SK-N-SH (cell line): Measurements from ENCODE around the gene RBM47. TPM values are rescaled to one million over a fixed set of nuclear protein-coding genes. Genes with fewer than 3 reads are reported as not detected.
A peak's percentile ranks its signal among the peaks of the same experiment; 100 is the strongest.

Experiments used
- CTCF ChIA-PET: fragments of 300-600, 350-600 bp; formaldehyde crosslinking; extraction: SDS; loops from one replicate; lab custom pipeline; 2021; lab: Yijun Ruan, JAX
- POLR2A ChIA-PET: fragments of 350-600 bp; sonication (Branson Sonifier 250); formaldehyde crosslinking; extraction: SDS; loops from one replicate; lab custom pipeline; 2020; ENCODE audit warnings: antibody characterized with exemption, inconsistent platforms; lab: Yijun Ruan, JAX
- DNase-seq: peaks from one replicate; pipeline ENCODE4 v3.0.0; 2012
- H2AFZ ChIP-seq: fragments of 200-600 bp; sonication (generic); 2 replicates; pipeline ENCODE4 v1.8.1; 2016; ENCODE audit warnings: antibody characterized with exemption, mild to moderate bottlenecking, low read depth
- H3F3A ChIP-seq: fragments of 200-600 bp; sonication (generic); replicated peaks from 2 replicates; pipeline ENCODE3; 2016; ENCODE audit warnings: antibody characterized with exemption, mild to moderate bottlenecking; ENCODE audit not compliant: insufficient read depth
- H3K27ac ChIP-seq, 2 experiments: fragments of 200-500 bp in 1 of 2; fragments of 200-600 bp in 1 of 2; sonication (Bioruptor generic) in 1 of 2; sonication (generic), shearing (Covaris generic) in 1 of 2; 2 replicates each; pipeline versions ENCODE4 v1.5.1 to v1.6.1; 2014 to 2016; ENCODE audit warnings: low read depth in 2 of 2, inconsistent platforms in 1 of 2, low read length in 1 of 2, mild to moderate bottlenecking in 1 of 2, mixed read lengths in 1 of 2
- H3K27me3 ChIP-seq: fragments of 200-600 bp; sonication (generic), shearing (Covaris generic); 2 replicates; pipeline ENCODE4 v1.6.1; 2016; ENCODE audit warnings: mixed run types; ENCODE audit not compliant: insufficient read depth
- H3K36me3 ChIP-seq, 2 experiments: fragments of 200-500 bp in 1 of 2; fragments of 200-600 bp in 1 of 2; sonication (Bioruptor generic) in 1 of 2; sonication (generic) in 1 of 2; replicated peaks in 1 of 2; 2 replicates each; pipeline versions ENCODE3 to v1.5.1; 2014 to 2016; ENCODE audit warnings: low read length in 1 of 2, mild to moderate bottlenecking in 1 of 2; ENCODE audit not compliant: insufficient read depth in 2 of 2, control insufficient read depth in 1 of 2
- H3K4me1 ChIP-seq, 2 experiments: fragments of 200-500 bp in 1 of 2; fragments of 200-600 bp in 1 of 2; sonication (Bioruptor generic) in 1 of 2; sonication (generic), shearing (Covaris generic) in 1 of 2; 2 replicates each; pipeline versions ENCODE4 v1.5.1 to v1.6.1; 2014 to 2016; ENCODE audit warnings: low read depth in 1 of 2, low read length in 1 of 2, mixed run types in 1 of 2; ENCODE audit not compliant: insufficient read depth in 2 of 2, control insufficient read depth in 1 of 2
- H3K4me2 ChIP-seq: fragments of 200-600 bp; sonication (generic), shearing (Covaris generic); 2 replicates; pipeline ENCODE4 v1.6.1; 2017; ENCODE audit warnings: mixed run types
- H3K4me3 ChIP-seq, 2 experiments: fragments of 200-500 bp in 1 of 2; fragments of 200-600 bp in 1 of 2; sonication (Bioruptor generic) in 1 of 2; sonication (generic), shearing (Covaris generic) in 1 of 2; 2 replicates each; pipeline versions ENCODE4 v1.5.1 to v1.8.1; 2014 to 2016; ENCODE audit warnings: low read depth in 2 of 2, inconsistent platforms in 1 of 2, low read length in 1 of 2, mild to moderate bottlenecking in 1 of 2, mixed read lengths in 1 of 2, moderate library complexity in 1 of 2
- H3K79me2 ChIP-seq: fragments of 200-600 bp; sonication (generic); 2 replicates; pipeline ENCODE4 v1.8.1; 2017; ENCODE audit warnings: mild to moderate bottlenecking; ENCODE audit not compliant: insufficient read depth
- H3K9ac ChIP-seq: fragments of 200-600 bp; sonication (generic); 2 replicates; pipeline ENCODE4 v1.6.1; 2017; ENCODE audit warnings: mixed run types
- H3K9me2 ChIP-seq: fragments of 200-600 bp; sonication (generic); 2 replicates; pipeline ENCODE4 v1.6.1; 2017; ENCODE audit warnings: mixed run types
- H3K9me3 ChIP-seq: fragments of 200-600 bp; sonication (generic); 2 replicates; pipeline ENCODE4 v1.6.1; 2017; ENCODE audit warnings: mixed run types, mild to moderate bottlenecking, moderate library complexity
- H4K20me1 ChIP-seq: fragments of 200-600 bp; sonication (generic); 2 replicates; pipeline ENCODE4 v1.6.1; 2017; ENCODE audit warnings: mild to moderate bottlenecking, mixed run types; ENCODE audit not compliant: insufficient read depth
- CHD2 ChIP-seq: fragments of 150-350 bp; IDR thresholded peaks from 2 replicates; pipeline ENCODE4 v1.6.1; 2018; ENCODE audit warnings: low read length; ENCODE audit not compliant: partially characterized antibody
- ELF1 ChIP-seq: IDR thresholded peaks from 2 replicates; pipeline ENCODE4 v1.4.0; 2012
- EP300 ChIP-seq, 2 experiments: IDR thresholded peaks; 2 replicates each; pipeline versions ENCODE4 v1.4.0 to v1.6.1; 2012; ENCODE audit warnings: borderline replicate concordance in 1 of 2, low read depth in 1 of 2, low read length in 1 of 2
- EZH2phosphoT487 ChIP-seq: fragments of 200-600 bp; sonication (generic); IDR thresholded peaks from 2 replicates; pipeline ENCODE4 v1.6.1; 2017; ENCODE audit warnings: low read depth, mixed run types, mild to moderate bottlenecking, antibody characterized with exemption, moderate library complexity, borderline replicate concordance
- FOXJ3 ChIP-seq: sonication (generic); formaldehyde crosslinking; IDR thresholded peaks from 2 replicates; pipeline ENCODE4 v1.5.1; 2020; ENCODE audit warnings: mild to moderate bottlenecking, missing genetic modification reagents
- GABPA ChIP-seq: IDR thresholded peaks from 2 replicates; pipeline ENCODE4 v1.4.0; 2012; ENCODE audit warnings: low read depth, mild to moderate bottlenecking
- IRF3 ChIP-seq: fragments of 150-350 bp; IDR thresholded peaks from 2 replicates; pipeline ENCODE4 v1.6.1; 2016; ENCODE audit warnings: mild to moderate bottlenecking, low read depth, low read length
- MAX ChIP-seq: IDR thresholded peaks from 2 replicates; pipeline ENCODE4 v1.4.0; 2012; ENCODE audit warnings: low read depth
- MEF2A ChIP-seq: IDR thresholded peaks from 2 replicates; pipeline ENCODE4 v1.4.0; 2012; ENCODE audit warnings: low read depth, borderline replicate concordance
- NFIC ChIP-seq: IDR thresholded peaks from 2 replicates; pipeline ENCODE4 v1.4.0; 2012; ENCODE audit warnings: borderline replicate concordance
- PBX3 ChIP-seq: IDR thresholded peaks from 2 replicates; pipeline ENCODE4; 2012
- POLR2AphosphoS5 ChIP-seq: IDR thresholded peaks from 2 replicates; pipeline ENCODE4 v1.6.1; 2012; ENCODE audit warnings: low read depth, low read length
- RCOR1 ChIP-seq: fragments of 150-350 bp; IDR thresholded peaks from 2 replicates; pipeline ENCODE4 v1.6.1; 2017; ENCODE audit warnings: antibody characterized with exemption, low read length
- REST ChIP-seq: IDR thresholded peaks from 2 replicates; pipeline ENCODE4 v1.6.1; 2012; ENCODE audit warnings: mild to moderate bottlenecking, low read depth, low read length, moderate library complexity
- RXRA ChIP-seq: IDR thresholded peaks from 2 replicates; pipeline ENCODE4 v1.4.0; 2012; ENCODE audit warnings: low read depth, mild to moderate bottlenecking, borderline replicate concordance
- SMC3 ChIP-seq: IDR thresholded peaks from 2 replicates; pipeline ENCODE4 v1.6.1; 2012; ENCODE audit warnings: low read depth, low read length, improper control_type of control experiment
- TCF12 ChIP-seq: IDR thresholded peaks from 2 replicates; pipeline ENCODE4 v1.4.0; 2012
- TEAD4 ChIP-seq: IDR thresholded peaks from 2 replicates; pipeline ENCODE4 v1.4.0; 2012; ENCODE audit warnings: mild to moderate bottlenecking, borderline replicate concordance; ENCODE audit not compliant: insufficient read depth
- USF1 ChIP-seq: IDR thresholded peaks from 2 replicates; pipeline ENCODE4 v1.4.0; 2012; ENCODE audit warnings: low read depth, borderline replicate concordance
- WGBS: methylation state at CpG from one replicate; pipeline ENCODE4 v1.1.6; 2017; ENCODE audit warnings: low lambda C conversion rate; 5-methylcytosine and 5-hydroxymethylcytosine counted together
- polyA plus RNA-seq, 3 experiments: library from polyadenylated mRNA; depleted of rRNA; stranded (reverse); fragments of >200 nt; gene quantifications; 2 replicates each; pipeline ENCODE4 v1.2.3, GENCODE V29; 2012

The RBM47 gene
- polyA plus RNA-seq, 1 of the 3 experiments (the other 2 are of a cell fraction): 6.8 TPM

GRCh38 chr4:40570348-40571077 is 59.2 kb downstream of the RBM47 start:
- Histone ChIP-seq H3K9me2 (no peaks in the 10 kb centered on the region), H3K27ac (no peak overlapping the region; a peak in 1 of 4 replicates), H4K20me1 (no peaks in the 10 kb centered on the region), H3K4me1 (no peaks in the 10 kb centered on the region), H3K36me3 (no peaks in the 10 kb centered on the region), H2AFZ (no peak overlapping the region), H3K27me3 (no peaks in the 10 kb centered on the region), H3K9me3 (no peaks in the 10 kb centered on the region), H3K9ac (no peak overlapping the region), H3K4me3 (no peak overlapping the region), H3K79me2 (no peaks in the 10 kb centered on the region), H3F3A (peaks cover 13% of the 10 kb centered on the region), H3K4me2 (no peak overlapping the region)
- POLR2A ChIA-PET: no interaction called here
- TF ChIP-seq MAX (no peak), EP300 (IDR thresholded peaks at IDR 0.05; ENCODE audit: borderline replicate concordance in 1 of 2, low read depth in 1 of 2, low read length in 1 of 2) (no peak), USF1 (no peak), GABPA (no peak)
- CTCF ChIA-PET: no interaction called here
- WGBS: 85% methylated on average over 14 of the region's 14 CpGs
- no peak for DNase-seq

- Histone ChIP-seq H3F3A (no peaks in the 10 kb centered on the region), H2AFZ (no peak overlapping the region), H3K9me3 (no peaks in the 10 kb centered on the region), H3K4me3 (no peak overlapping the region), H3K4me2 (no peak overlapping the region), H3K27ac (no peak overlapping the region), H3K36me3 (no peaks in the 10 kb centered on the region), H3K9ac (no peak overlapping the region), H3K9me2 (no peaks in the 10 kb centered on the region), H3K79me2 (no peaks in the 10 kb centered on the region), H3K27me3 (no peaks in the 10 kb centered on the region), H4K20me1 (no peaks in the 10 kb centered on the region), H3K4me1 (no peaks in the 10 kb centered on the region; a peak in 1 of 4 replicates)
- WGBS: 87% methylated on average over 5 of the region's 5 CpGs
- CTCF ChIA-PET: no interaction called here
- DNase-seq: no peak
- POLR2A ChIA-PET: no interaction called here
- TF ChIP-seq PBX3 (peak; percentile 65), USF1 (no peak), CHD2 (no peak), RCOR1 (no peak), IRF3 (no peak), POLR2AphosphoS5 (peak; percentile 35; the same call in 1 of the 2 replicates), REST (no peak), TEAD4 (no peak), SMC3 (no peak), ELF1 (no peak), RXRA (no peak), MEF2A (no peak), FOXJ3 (CRISPR knock-in tag) (no peak), NFIC (no peak), TCF12 (peak; percentile 76), EZH2phosphoT487 (no peak)
Observed at GRCh38 chr4:40564815-40565483, 64.7 kb downstream of the RBM47 start.
